ENCODE data around the gene GRM3.

- TF ChIP-seq CTCF (conservative IDR thresholded peaks at IDR 0.05; ENCODE audit: low read depth, low read length) (no peak), ELK1 (IDR thresholded peaks at IDR 0.05; ENCODE audit: borderline replicate concordance, low read depth, low read length) (no peak), POLR2A (IDR thresholded peaks at IDR 0.05; ENCODE audit: low read depth, low read length) (no peak), BHLHE40 (IDR thresholded peaks at IDR 0.05; ENCODE audit: low read depth, low read length) (no peak), MAZ (IDR thresholded peaks at IDR 0.05; ENCODE audit: borderline replicate concordance, low read depth, low read length) (no peak), CEBPB (IDR thresholded peaks at IDR 0.05; ENCODE audit: low read depth, low read length) (no peak), SMC3 (IDR thresholded peaks at IDR 0.05; ENCODE audit: low read depth, low read length) (no peak), RAD21 (IDR thresholded peaks at IDR 0.05; ENCODE audit: low read length) (no peak), RCOR1 (IDR thresholded peaks at IDR 0.05; ENCODE audit: insufficient replicate concordance, low read length) (no peak), RFX5 (IDR thresholded peaks at IDR 0.05; ENCODE audit: low read depth, low read length) (no peak)
These were observed 2.1 kb downstream of the GRM3 start for GRCh38 chr7:86645676-86646276.
